Astrocyte of the spinal cord (primary cell): ENCODE results near the gene DUSP22.

Source experiments
- DNase-seq: peaks from one replicate; pipeline ENCODE4 v3.0.0; 2011; ENCODE audit warnings: low read depth, low spot score
- H3K4me3 ChIP-seq: 2 replicates; pipeline ENCODE4 v1.5.1; 2011; ENCODE audit warnings: low read depth, mild to moderate bottlenecking, low read length, moderate library complexity
- in situ Hi-C: cut with HindIII; loops from 2 replicates; pipeline ENCODE4 v1.10.0; 2017; ENCODE audit warnings: low sequenced_read_pairs
- TF ChIP-seq, protein P1 (sequence below): IDR thresholded peaks from 2 replicates; pipeline ENCODE4 v1.5.1; 2012; ENCODE audit warnings: low read depth, mild to moderate bottlenecking, low read length, inconsistent platforms

Gene DUSP22

DNA sequence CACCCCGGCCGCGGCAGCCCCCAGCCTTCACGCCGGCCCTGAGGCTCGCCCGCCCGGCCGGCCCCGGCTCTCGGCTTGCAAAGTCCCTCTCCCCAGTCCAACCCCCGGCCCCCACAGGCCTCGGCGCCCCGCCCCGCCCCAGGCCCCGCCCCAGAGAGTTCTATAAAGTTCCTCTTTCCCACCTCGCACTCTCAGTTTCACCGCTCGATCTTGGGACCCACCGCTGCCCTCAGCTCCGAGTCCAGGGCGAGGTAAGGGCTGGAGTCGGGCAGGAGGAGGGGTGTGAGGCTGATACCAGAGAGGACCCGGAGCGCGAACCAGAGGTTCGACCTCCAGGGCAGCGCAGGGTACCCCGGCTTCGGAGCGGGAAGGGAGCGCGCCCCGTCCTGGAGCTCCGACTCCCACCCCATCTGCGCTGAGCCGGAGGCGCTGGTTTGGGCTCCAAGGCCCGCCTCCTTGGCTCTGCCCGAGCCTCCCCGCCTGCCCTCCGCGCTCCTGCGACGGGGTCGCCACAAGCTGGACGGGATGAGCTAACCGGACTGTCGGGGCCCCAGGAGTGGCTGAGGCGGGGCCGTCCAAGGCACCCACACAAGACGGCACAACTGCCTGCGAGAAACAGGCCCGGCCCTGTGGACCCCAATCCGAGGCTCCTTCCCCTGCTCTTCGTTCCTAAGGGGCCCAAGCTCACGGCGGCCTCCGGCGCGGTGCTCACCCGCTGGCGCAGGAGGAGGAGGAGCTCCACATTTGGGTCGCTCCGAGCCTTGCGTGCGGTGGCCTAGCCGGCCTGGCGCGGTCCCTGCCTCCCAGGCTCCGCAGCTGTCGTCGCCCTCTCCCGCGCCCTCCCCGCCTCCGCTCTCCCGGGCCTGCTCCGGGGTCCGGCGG, 99.5 kb downstream of the DUSP22 start, which contains the start of gene IRF4:
TSS of gene IRF4 (plus strand) at position 194 of the 882 bp plus-strand sequence. CDS start 1,401 bp downstream, outside the sequence.
- no peak for DNase-seq
- peak within 1 kb of the TSS; percentile 13 for H3K4me3 ChIP-seq
- in situ Hi-C loops: no loop called here
- TF ChIP-seq, protein P1, sequence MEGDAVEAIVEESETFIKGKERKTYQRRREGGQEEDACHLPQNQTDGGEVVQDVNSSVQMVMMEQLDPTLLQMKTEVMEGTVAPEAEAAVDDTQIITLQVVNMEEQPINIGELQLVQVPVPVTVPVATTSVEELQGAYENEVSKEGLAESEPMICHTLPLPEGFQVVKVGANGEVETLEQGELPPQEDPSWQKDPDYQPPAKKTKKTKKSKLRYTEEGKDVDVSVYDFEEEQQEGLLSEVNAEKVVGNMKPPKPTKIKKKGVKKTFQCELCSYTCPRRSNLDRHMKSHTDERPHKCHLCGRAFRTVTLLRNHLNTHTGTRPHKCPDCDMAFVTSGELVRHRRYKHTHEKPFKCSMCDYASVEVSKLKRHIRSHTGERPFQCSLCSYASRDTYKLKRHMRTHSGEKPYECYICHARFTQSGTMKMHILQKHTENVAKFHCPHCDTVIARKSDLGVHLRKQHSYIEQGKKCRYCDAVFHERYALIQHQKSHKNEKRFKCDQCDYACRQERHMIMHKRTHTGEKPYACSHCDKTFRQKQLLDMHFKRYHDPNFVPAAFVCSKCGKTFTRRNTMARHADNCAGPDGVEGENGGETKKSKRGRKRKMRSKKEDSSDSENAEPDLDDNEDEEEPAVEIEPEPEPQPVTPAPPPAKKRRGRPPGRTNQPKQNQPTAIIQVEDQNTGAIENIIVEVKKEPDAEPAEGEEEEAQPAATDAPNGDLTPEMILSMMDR: no peak

DNA sequence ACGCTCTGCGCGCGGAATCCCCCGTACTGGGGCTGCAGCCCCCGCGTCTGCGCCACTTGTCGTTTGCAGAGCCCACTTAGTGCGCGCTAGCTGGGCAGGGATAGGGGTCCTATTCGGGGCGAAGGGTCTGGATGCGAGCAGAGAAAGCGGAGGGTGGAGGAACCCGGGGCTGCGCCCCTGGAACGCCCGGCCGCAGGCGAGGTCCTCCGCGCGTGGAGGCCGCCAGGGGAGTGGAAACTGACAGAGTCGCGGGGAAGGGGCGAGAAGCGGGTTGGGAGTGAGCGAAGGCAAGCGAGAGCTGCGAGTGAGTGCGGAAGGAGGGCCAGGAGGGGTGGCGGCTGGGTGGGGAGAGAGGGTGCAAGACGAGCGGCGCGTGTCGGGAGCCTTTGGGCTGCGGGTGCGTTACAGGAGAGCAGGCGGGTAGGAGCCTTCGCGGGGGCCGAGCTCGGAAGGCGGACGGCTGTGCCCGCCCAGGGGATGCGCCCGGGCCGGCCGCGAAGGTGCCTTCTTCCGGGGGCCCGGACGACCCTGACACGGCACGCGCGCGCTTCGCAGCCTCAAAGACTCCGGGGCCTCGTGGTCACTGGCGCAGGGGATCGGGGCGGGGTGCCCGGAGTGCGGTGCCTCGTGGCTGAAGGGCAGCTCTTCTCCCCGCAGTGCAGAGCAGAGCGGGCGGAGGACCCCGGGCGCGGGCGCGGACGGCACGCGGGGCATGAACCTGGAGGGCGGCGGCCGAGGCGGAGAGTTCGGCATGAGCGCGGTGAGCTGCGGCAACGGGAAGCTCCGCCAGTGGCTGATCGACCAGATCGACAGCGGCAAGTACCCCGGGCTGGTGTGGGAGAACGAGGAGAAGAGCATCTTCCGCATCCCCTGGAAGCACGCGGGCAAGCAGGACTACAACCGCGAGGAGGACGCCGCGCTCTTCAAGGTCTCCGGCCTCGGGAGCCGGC, 100.4 kb downstream of the DUSP22 start:
- TF ChIP-seq, protein P1: no peak
- in situ Hi-C loops: no loop called here
- H3K4me3 ChIP-seq: no peak overlapping the region
- no peak for DNase-seq

DNA sequence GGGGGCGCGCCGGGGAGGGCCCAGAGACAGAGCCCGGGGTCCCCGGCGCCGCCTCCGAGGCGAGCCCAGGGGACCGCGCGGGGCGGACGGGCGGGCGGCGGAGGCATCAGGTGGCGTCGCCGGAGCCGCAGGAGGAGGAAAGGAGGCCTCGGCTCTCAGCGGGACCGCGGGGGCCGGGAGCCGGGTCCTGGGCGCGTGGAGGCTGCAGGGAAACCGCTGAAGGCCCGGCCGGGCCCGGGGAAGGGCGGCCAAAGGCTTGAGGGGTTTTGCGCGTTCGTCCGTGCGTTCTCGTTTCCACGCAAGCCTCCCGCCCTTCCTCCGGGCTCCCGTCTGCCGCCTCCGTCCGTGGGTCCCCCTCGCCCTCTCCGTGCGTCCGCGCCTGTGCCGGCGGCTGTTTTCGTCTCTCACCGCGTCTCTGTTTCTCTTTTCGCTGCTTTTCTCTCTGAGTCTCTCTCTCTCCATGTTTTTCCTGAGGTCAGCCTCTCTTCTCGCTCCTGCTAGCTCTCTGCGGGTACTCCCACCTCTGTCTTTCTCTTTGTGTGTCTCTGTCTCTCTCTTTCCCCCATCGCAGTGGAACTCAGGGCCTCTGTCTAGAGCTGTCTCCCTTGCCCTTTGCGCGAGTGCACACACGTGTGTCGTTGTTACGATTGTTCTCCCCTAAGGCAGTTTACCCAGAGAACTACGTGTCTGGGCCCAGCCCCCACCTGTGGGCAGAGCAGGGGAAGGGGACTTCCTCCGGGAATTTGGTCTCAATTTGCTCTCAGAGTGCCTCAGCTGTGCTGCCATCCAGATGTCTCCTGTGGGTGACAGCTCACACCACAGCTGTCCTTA, 101.3 kb downstream of the DUSP22 start:
- TF ChIP-seq, protein P1: no peak
- no peak for DNase-seq
- in situ Hi-C loops: no loop called here
- no peak overlapping the region for H3K4me3 ChIP-seq

DNA sequence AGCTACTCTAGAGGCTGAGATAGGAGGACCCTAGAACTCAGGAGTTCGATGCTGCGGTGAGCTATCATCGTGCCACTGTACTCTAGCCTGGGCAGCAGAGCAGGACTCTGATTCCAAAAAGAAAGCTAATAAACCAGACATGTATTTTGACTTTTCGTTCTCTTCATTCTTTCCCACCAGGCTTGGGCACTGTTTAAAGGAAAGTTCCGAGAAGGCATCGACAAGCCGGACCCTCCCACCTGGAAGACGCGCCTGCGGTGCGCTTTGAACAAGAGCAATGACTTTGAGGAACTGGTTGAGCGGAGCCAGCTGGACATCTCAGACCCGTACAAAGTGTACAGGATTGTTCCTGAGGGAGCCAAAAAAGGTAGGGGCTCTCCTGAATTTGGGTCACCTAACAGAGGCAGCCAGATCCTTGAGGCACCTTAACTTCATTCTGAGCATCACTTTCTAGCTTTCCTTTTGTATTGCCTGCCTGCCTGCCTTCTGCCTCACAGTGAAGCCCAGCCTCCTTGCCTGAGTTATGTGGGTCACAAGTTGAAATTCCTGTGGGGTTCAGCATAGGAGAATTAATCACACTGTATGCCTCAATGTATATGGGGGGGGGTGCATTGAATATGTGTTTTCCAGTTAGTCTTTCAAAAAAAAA, 102.5 kb downstream of the DUSP22 start:
- TF ChIP-seq, protein P1: no peak
- in situ Hi-C loops: no loop called here
- no peak overlapping the region for H3K4me3 ChIP-seq
- DNase-seq: no peak

DNA sequence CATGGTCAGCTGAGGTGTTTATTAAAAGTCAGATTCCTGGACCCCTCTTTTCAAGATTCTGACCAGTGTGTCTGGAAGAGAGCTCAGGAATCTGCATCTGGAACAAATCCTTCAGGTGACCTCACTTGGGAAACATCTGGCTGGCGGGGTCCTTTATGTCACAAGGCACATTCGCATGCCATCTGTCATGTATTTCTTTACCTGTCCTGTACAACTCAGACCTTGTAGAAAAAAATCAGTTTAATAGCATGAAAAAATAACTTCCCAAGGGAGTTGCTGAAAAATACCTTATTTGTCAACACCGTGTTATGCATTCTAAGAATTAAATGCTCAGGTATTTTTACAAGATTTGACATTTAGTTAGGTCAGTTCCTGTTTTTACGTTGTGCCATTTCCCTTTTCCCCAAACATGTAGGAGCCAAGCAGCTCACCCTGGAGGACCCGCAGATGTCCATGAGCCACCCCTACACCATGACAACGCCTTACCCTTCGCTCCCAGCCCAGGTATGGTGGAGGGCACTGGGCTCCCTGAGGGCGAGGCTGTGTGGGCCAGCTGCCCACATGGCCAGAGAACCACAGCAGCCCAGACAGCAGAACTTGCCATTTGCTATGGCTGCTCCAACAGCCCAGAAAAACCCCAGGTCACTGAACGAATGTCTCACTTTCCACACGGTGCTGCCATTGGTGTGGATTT, 103.3 kb downstream of the DUSP22 start:
- DNase-seq: no peak
- no peak overlapping the region for H3K4me3 ChIP-seq
- in situ Hi-C loops: no loop called here
- TF ChIP-seq, protein P1: no peak
